Spleen (tissue), 13 donors: ENCODE results near the gene DEFB132. TPM values are rescaled to one million over a fixed set of nuclear protein-coding genes. Genes with fewer than 3 reads are reported as not detected.

Experiments
- DNase-seq: peaks from one replicate; pipeline ENCODE4 v3.0.0-alpha.2; 2020
- H3K27ac ChIP-seq, 8 donors: fragments of 200-600 bp; sonication (generic) in 7 of 8; 1 replicate in 4 of 8; 2 replicates in 4 of 8; pipeline versions ENCODE4 v1.5.0 to v1.8.0; 2016 to 2021; ENCODE audit warnings: inconsistent platforms in 4 of 8, mild to moderate bottlenecking in 4 of 8, moderate library complexity in 1 of 8
- H3K27me3 ChIP-seq, 7 donors: fragments of 200-600 bp; sonication (generic) in 6 of 7; replicated peaks in 1 of 7; 1 replicate in 4 of 7; 2 replicates in 3 of 7; pipeline versions ENCODE4 v1.5.0 to v1.8.0; 2016 to 2021; ENCODE audit warnings: inconsistent platforms in 3 of 7, mild to moderate bottlenecking in 1 of 7
- H3K36me3 ChIP-seq, 6 donors: fragments of 200-600 bp; sonication (generic) in 5 of 6; 1 replicate in 4 of 6; 2 replicates in 2 of 6; pipeline versions ENCODE4 v1.5.0 to v1.8.0; 2016 to 2021; ENCODE audit warnings: inconsistent platforms in 2 of 6
- H3K4me1 ChIP-seq, 6 donors: fragments of 200-600 bp; sonication (generic) in 5 of 6; 1 replicate in 3 of 6; 2 replicates in 3 of 6; pipeline versions ENCODE4 v1.5.0 to v1.8.0; 2016 to 2021; ENCODE audit warnings: inconsistent platforms in 3 of 6
- H3K4me3 ChIP-seq, 8 donors: fragments of 200-600 bp; sonication (generic) in 7 of 8; 1 replicate in 4 of 8; 2 replicates in 4 of 8; pipeline versions ENCODE4 v1.5.0 to v1.8.0; 2016 to 2021; ENCODE audit warnings: inconsistent platforms in 4 of 8, mild to moderate bottlenecking in 4 of 8, moderate library complexity in 2 of 8
- H3K9me3 ChIP-seq, 8 donors: fragments of 200-600 bp; sonication (generic) in 7 of 8; 1 replicate in 4 of 8; 2 replicates in 4 of 8; pipeline versions ENCODE4 v1.5.0 to v1.8.0; 2016 to 2021; ENCODE audit warnings: inconsistent platforms in 4 of 8
- POLR2A ChIP-seq, 3 donors: fragments of 450-650 bp; IDR thresholded peaks; one replicate each; pipeline ENCODE4 v1.5.1; 2017; ENCODE audit warnings: antibody characterized with exemption in 3 of 3, mild to moderate bottlenecking in 1 of 3
- POLR2AphosphoS5 ChIP-seq, 3 donors: sonication (generic); formaldehyde crosslinking; IDR thresholded peaks; one replicate each; pipeline ENCODE4 v1.5.1; 2017; ENCODE audit warnings: antibody characterized with exemption in 3 of 3
- WGBS, 5 donors: extraction: QIAGEN DNeasy Blood & Tissue Kit in 3 of 5; methylation state at CpG; one replicate each; pipeline versions ENCODE4 v1.1.5 to v1.1.7; 2013 to 2018; 5-methylcytosine and 5-hydroxymethylcytosine counted together
- intact Hi-C: fragments of 100-400 bp; cut with DNase I; formaldehyde crosslinking; loops from one replicate; pipeline ENCODE4 v1.15.0; 2023; ENCODE audit warnings: low total_unique reads
- long read RNA-seq, 2 donors: transcript quantifications; one replicate each; lab custom pipeline, GENCODE V29; 2026
- polyA plus RNA-seq, 3 donors: library from polyadenylated mRNA; stranded (reverse); fragments of 200-250 nt; gene quantifications; one replicate each; pipeline ENCODE4 v1.2.1, GENCODE V29; 2013
- total RNA-seq, 7 donors: library from RNA; depleted of rRNA in 3 of 7; stranded (reverse); fragments of >200 nt in 3 of 7; fragmentation: NEBNext Ultra II Directional in 4 of 7; extraction: Animal tissue kit (Norgen Biotek cat#: 25700) in 4 of 7; gene quantifications; one replicate each; pipeline versions ENCODE4 v1.1.0 to v1.2.1, GENCODE V29; 2016 to 2021
- TF ChIP-seq, protein P1 (sequence below), 11 experiments: fragments of 200-600 bp in 7 of 11; fragments of 450-650 bp in 4 of 11; sonication (generic) in 4 of 11; IDR thresholded peaks in 8 of 11; conservative IDR thresholded peaks in 3 of 11; 1 replicate in 7 of 11; 2 replicates in 4 of 11; pipeline versions ENCODE4 v1.4.0 to v1.8.0; 2016 to 2021; ENCODE audit warnings: antibody characterized with exemption in 11 of 11, inconsistent platforms in 4 of 11, mild to moderate bottlenecking in 1 of 11
- donor health status: healthy with polysubstance abuse.
- donor health status: DM: no; HTN: no; CAD: no; lungs with moderate emphysema.
- donor health status: DM: no; HTN: no; CAD: no.
- donor health status: Bipolar disorder and iron deficiency.
- donor health status: healthy.
- donor health status: DM: no; HTN: no; CAD: no.
- donor health status: DM: yes; HTN: yes; CAD: no.

DEFB132 gene
- total RNA-seq: not detected
- polyA plus RNA-seq: not detected
- long read RNA-seq, donor 1: 0 reads
- long read RNA-seq, donor 2: 0 reads

DNA sequence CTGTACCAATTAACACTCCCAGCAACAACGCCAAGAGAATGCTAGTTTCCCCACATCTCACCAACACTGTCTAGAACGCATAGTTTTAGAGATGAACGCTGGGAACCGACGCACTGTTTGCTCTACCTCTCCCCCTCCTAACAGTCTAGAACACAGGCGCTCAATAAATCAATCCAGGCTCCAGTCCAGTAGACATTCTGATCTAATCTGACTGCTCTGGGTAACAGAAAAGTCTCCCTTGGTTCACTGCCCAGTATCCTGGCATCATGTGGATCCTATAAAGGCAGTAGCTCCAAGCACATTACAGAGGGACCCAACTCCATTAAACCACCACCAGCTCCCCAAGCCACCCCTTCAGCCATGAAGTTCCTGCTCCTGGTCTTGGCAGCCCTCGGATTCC, at the start of gene DEFB132:
DEFB132 (plus strand) TSS at position 306 of the 400 bp plus-strand sequence; CDS start at position 361, 55 bp downstream.
- H3K4me3 ChIP-seq: no peak within 1 kb of the TSS
- no peaks in the 10 kb centered on the region for H3K4me1 ChIP-seq
- no peaks in the 10 kb centered on the region for H3K36me3 ChIP-seq
- peaks cover 0 to 3% (median 0%) of the 10 kb centered on the region in 7 donors for H3K27me3 ChIP-seq
- no peaks in the 10 kb centered on the region for H3K9me3 ChIP-seq
- no peak for DNase-seq
- TF ChIP-seq POLR2A (IDR thresholded peaks at IDR 0.05) (no peak), POLR2AphosphoS5 (IDR thresholded peaks at IDR 0.05) (no peak)
- TF ChIP-seq, protein P1, sequence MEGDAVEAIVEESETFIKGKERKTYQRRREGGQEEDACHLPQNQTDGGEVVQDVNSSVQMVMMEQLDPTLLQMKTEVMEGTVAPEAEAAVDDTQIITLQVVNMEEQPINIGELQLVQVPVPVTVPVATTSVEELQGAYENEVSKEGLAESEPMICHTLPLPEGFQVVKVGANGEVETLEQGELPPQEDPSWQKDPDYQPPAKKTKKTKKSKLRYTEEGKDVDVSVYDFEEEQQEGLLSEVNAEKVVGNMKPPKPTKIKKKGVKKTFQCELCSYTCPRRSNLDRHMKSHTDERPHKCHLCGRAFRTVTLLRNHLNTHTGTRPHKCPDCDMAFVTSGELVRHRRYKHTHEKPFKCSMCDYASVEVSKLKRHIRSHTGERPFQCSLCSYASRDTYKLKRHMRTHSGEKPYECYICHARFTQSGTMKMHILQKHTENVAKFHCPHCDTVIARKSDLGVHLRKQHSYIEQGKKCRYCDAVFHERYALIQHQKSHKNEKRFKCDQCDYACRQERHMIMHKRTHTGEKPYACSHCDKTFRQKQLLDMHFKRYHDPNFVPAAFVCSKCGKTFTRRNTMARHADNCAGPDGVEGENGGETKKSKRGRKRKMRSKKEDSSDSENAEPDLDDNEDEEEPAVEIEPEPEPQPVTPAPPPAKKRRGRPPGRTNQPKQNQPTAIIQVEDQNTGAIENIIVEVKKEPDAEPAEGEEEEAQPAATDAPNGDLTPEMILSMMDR (IDR thresholded peaks at IDR 0.05 in 8 of 11, conservative IDR thresholded peaks at IDR 0.05 in 3 of 11): no peak
- no peak within 1 kb of the TSS for H3K27ac ChIP-seq
- WGBS, 5 donors: 83 to 93% (median 87%) methylated on average over 7 of the region's 7 CpGs
- intact Hi-C loops: no loop called here

DNA sequence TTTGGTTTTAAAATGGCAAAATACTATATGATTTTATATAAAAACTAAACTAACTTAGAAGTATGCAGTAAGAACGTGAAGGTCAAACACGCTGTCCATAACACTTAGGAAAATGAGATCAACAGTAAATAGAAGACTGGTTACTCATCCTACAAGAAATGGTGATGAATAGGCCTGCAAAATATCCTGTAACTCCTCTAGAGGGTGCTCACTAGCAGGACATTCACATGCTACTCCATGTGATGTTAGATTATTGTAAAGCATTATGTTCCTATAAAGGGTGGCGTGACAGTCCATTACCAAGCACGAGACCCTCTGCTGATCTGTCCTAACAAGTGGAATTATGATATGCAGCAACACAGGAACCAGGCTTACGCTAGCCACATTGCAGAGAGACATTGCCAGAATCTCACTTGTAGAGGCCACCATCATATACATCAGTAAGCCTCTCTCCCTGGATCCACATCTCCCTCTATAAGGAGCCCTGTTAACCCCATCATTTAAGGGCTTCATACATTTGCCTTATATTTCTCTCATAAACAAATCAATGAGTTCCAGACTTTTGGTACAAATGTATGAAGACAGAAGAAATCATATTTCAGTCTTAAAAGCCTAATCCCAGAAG, 48.5 kb upstream of the DEFB132 start:
- Histone ChIP-seq H3K36me3 (no peaks in the 10 kb centered on the region), H3K27me3 (no peaks in the 10 kb centered on the region), H3K9me3 (no peaks in the 10 kb centered on the region), H3K27ac (no peak overlapping the region), H3K4me1 (no peaks in the 10 kb centered on the region), H3K4me3 (no peak overlapping the region)
- 25 to 31% (median 30%) methylated on average over 5 of the region's 5 CpGs for WGBS, 5 donors
- TF ChIP-seq POLR2A (IDR thresholded peaks at IDR 0.05) (no peak), POLR2AphosphoS5 (IDR thresholded peaks at IDR 0.05) (no peak)
- TF ChIP-seq, protein P1 (IDR thresholded peaks at IDR 0.05 in 8 of 11, conservative IDR thresholded peaks at IDR 0.05 in 3 of 11): peak; percentile 19 to 67 (median 56)
- intact Hi-C loops: loop anchor here (5.0 kb wide), 2 partner anchors 58 to 118 kb away; partner anchors contain the start of gene SOX12
- no peak for DNase-seq

DNA sequence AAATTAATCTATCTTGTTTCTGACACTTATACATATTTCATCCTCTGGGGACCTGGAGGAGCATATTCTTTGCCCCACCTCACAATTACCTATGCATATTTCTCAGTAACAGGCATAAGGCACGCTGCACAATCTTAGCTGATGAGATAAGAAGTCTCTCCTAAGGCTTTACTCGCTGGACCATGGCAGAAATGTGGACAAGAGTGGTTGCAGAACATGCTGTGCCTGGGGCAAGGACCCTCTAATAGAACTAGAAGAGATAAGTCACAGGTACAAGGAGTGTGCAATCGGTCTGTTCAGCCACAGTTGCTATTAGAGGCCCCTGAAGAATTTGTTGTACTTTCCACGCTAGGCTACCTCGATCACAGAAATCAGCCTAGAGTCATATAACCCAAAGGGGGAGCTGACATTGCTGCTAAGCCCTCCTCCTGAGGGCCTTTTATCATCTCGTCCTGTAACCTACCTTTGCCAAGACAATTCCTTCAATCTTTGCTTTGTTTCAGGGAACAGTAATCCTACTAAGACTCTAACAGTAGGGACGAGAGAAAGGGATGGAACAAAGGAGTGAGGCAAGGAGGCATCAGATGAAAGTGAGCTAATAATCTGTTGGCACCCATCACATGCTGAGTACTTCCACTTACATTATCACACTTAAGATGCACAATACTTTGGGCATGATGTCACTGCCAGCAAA, 46.6 kb upstream of the DEFB132 start:
- H3K4me3 ChIP-seq: no peak overlapping the region
- whole genome bisulfite sequencing, 5 donors: 48 to 79% (median 71%) methylated on average over 7 of the region's 7 CpGs
- DNase-seq: no peak
- H3K9me3 ChIP-seq: no peaks in the 10 kb centered on the region
- intact Hi-C loops: no loop called here
- no peaks in the 10 kb centered on the region for H3K27me3 ChIP-seq
- no peaks in the 10 kb centered on the region for H3K4me1 ChIP-seq
- TF ChIP-seq POLR2A (IDR thresholded peaks at IDR 0.05) (no peak), POLR2AphosphoS5 (IDR thresholded peaks at IDR 0.05) (no peak)
- TF ChIP-seq, protein P1 (IDR thresholded peaks at IDR 0.05 in 8 of 11, conservative IDR thresholded peaks at IDR 0.05 in 3 of 11): no peak
- no peak overlapping the region for H3K27ac ChIP-seq
- H3K36me3 ChIP-seq: no peaks in the 10 kb centered on the region

DNA sequence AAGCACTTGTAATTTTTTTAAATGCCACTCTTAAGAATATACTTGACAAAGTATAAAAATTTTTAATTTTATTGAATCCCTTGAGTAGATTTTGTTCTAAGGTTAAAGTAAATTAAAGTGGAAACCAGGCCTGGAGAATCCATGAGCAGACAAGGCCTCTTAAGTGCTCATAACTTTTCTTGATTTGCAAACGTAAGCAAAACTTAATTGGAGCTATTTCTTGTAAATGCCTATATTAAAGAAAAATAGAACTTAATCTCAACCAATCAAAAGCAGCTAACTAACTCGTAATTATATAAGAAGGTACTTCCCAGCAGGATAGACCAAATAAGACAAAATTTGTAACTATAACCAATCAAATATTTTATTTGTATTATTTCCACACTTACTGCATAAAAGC, 43.1 kb upstream of the DEFB132 start:
- TF ChIP-seq POLR2A (IDR thresholded peaks at IDR 0.05): no peak
- no peak for TF ChIP-seq POLR2AphosphoS5 (IDR thresholded peaks at IDR 0.05)
- TF ChIP-seq, protein P1 (IDR thresholded peaks at IDR 0.05 in 8 of 11, conservative IDR thresholded peaks at IDR 0.05 in 3 of 11): no peak
- Histone ChIP-seq H3K4me1 (no peaks in the 10 kb centered on the region), H3K27me3 (peaks cover 0 to 24% (median 2%) of the 10 kb centered on the region in 7 donors), H3K4me3 (no peak overlapping the region), H3K36me3 (no peaks in the 10 kb centered on the region), H3K9me3 (no peaks in the 10 kb centered on the region), H3K27ac (no peak overlapping the region)
- WGBS, 5 donors: 74 to 84% (median 81%) methylated on average over 2 of the region's 2 CpGs
- no peak for DNase-seq
- intact Hi-C loops: no loop called here
